ENCODE measurements around the gene AGFG2. TPM values are rescaled to one million over a fixed set of nuclear protein-coding genes. Genes with fewer than 3 reads are reported as not detected.

The AGFG2 gene
- total RNA-seq, 1 donor from 2014 or later, result 10.3 TPM

- H3K27me3 Mint-ChIP-seq, result peaks cover 8% of the 10 kb centered on the region
- no peaks in the 10 kb centered on the region for H3K9me3 Mint-ChIP-seq (ENCODE audit: low read depth)
- H3K4me3 Mint-ChIP-seq (ENCODE audit: low read depth), result no peak overlapping the region
- TF ChIP-seq, protein P1, sequence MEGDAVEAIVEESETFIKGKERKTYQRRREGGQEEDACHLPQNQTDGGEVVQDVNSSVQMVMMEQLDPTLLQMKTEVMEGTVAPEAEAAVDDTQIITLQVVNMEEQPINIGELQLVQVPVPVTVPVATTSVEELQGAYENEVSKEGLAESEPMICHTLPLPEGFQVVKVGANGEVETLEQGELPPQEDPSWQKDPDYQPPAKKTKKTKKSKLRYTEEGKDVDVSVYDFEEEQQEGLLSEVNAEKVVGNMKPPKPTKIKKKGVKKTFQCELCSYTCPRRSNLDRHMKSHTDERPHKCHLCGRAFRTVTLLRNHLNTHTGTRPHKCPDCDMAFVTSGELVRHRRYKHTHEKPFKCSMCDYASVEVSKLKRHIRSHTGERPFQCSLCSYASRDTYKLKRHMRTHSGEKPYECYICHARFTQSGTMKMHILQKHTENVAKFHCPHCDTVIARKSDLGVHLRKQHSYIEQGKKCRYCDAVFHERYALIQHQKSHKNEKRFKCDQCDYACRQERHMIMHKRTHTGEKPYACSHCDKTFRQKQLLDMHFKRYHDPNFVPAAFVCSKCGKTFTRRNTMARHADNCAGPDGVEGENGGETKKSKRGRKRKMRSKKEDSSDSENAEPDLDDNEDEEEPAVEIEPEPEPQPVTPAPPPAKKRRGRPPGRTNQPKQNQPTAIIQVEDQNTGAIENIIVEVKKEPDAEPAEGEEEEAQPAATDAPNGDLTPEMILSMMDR (IDR thresholded peaks at IDR 0.05; ENCODE audit: unreplicated experiment), result no peak
- DNase-seq (ENCODE audit: low spot score, unreplicated experiment), result no peak
- H3K4me1 Mint-ChIP-seq (ENCODE audit: low read depth), result no peaks in the 10 kb centered on the region
- H3K36me3 Mint-ChIP-seq (ENCODE audit: insufficient read depth), result no peaks in the 10 kb centered on the region
- H3K27ac Mint-ChIP-seq, result no peak overlapping the region
Observed at GRCh38 chr7:100506356-100506923, 32.6 kb upstream of the AGFG2 start.

DNA sequence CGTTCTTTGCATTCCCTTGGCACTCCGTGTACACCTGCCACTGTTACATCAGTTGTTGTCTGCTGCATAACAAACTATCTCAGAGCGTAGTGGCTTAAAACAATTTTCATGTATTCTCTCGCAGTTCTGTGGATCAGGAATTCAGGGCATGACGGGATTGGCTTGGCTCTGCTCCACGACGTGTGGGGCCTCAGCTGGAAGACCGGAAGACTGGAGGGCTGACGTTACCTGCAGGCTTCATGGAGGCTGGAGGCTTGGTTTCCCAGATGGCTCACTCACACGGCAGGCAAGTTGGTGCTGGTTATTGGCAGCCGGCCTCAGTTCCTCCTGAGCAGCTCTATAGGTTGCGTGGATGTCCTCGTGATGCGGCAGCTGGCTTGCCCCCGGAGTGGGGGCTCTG is 29.8 kb upstream of the AGFG2 start:
- DNase-seq (ENCODE audit: low spot score, unreplicated experiment), result no peak
- TF ChIP-seq, protein P1 (IDR thresholded peaks at IDR 0.05; ENCODE audit: unreplicated experiment), result no peak
- no peak overlapping the region for H3K4me3 Mint-ChIP-seq (ENCODE audit: low read depth)
- H3K27ac Mint-ChIP-seq, result no peak overlapping the region
- no peaks in the 10 kb centered on the region for H3K36me3 Mint-ChIP-seq (ENCODE audit: insufficient read depth)
- no peaks in the 10 kb centered on the region for H3K9me3 Mint-ChIP-seq (ENCODE audit: low read depth)
- H3K4me1 Mint-ChIP-seq (ENCODE audit: low read depth), result no peaks in the 10 kb centered on the region
- H3K27me3 Mint-ChIP-seq, result peaks cover 8% of the 10 kb centered on the region

GRCh38 chr7:100510437-100511239 is 28.4 kb upstream of the AGFG2 start:
- H3K27ac Mint-ChIP-seq, result no peak overlapping the region
- H3K4me1 Mint-ChIP-seq (ENCODE audit: low read depth), result no peaks in the 10 kb centered on the region
- no peak for DNase-seq (ENCODE audit: low spot score, unreplicated experiment)
- TF ChIP-seq, protein P1 (IDR thresholded peaks at IDR 0.05; ENCODE audit: unreplicated experiment), result no peak
- H3K36me3 Mint-ChIP-seq (ENCODE audit: insufficient read depth), result no peaks in the 10 kb centered on the region
- H3K27me3 Mint-ChIP-seq, result peaks cover 8% of the 10 kb centered on the region
- H3K4me3 Mint-ChIP-seq (ENCODE audit: low read depth), result no peak overlapping the region
- no peaks in the 10 kb centered on the region for H3K9me3 Mint-ChIP-seq (ENCODE audit: low read depth)

DNA sequence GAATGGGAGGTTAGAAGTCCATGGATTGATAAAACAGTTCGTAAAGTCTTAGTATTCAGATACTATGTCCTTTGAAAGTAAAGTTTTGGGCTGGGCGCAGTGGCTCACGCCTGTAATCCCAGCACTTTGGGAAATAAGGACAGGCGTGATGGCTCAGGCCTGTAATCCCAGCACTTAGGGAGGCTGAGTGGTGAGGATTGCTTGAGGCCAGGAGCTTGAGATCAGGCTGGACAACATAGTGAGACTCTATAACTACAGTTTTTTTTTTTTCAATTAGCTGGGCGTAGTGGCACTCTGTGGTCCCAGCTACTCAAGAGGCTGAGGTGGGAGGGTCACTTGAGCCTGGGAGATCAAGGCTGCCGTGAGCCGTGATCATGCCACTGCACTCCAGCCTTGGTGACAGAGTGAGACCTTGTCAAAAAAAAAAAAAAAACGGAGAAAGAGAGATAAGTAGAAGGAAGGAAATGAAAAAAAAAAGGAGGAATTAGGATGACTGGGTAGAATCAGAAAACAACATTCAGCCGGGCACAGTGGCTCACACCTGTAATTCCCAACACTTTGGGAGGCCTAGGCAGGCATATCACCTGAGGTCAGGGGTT is 25.7 kb upstream of the AGFG2 start:
- H3K36me3 Mint-ChIP-seq (ENCODE audit: insufficient read depth), result no peaks in the 10 kb centered on the region
- no peak overlapping the region for H3K4me3 Mint-ChIP-seq (ENCODE audit: low read depth)
- DNase-seq (ENCODE audit: low spot score, unreplicated experiment), result no peak
- H3K27me3 Mint-ChIP-seq, result peaks cover 5% of the 10 kb centered on the region
- no peaks in the 10 kb centered on the region for H3K4me1 Mint-ChIP-seq (ENCODE audit: low read depth)
- no peak overlapping the region for H3K27ac Mint-ChIP-seq
- TF ChIP-seq, protein P1 (IDR thresholded peaks at IDR 0.05; ENCODE audit: unreplicated experiment), result no peak
- H3K9me3 Mint-ChIP-seq (ENCODE audit: low read depth), result no peaks in the 10 kb centered on the region

- TF ChIP-seq, protein P1 (IDR thresholded peaks at IDR 0.05; ENCODE audit: unreplicated experiment), result no peak
- DNase-seq (ENCODE audit: low spot score, unreplicated experiment), result no peak
- no peaks in the 10 kb centered on the region for H3K9me3 Mint-ChIP-seq (ENCODE audit: low read depth)
- no peak overlapping the region for H3K4me3 Mint-ChIP-seq (ENCODE audit: low read depth)
- H3K36me3 Mint-ChIP-seq (ENCODE audit: insufficient read depth), result no peaks in the 10 kb centered on the region
- H3K27me3 Mint-ChIP-seq, result peaks cover 2% of the 10 kb centered on the region
- no peaks in the 10 kb centered on the region for H3K4me1 Mint-ChIP-seq (ENCODE audit: low read depth)
- no peak overlapping the region for H3K27ac Mint-ChIP-seq
Observed at GRCh38 chr7:100515072-100515532, 23.9 kb upstream of the AGFG2 start.

Measured in progenitor cell of endocrine pancreas (in vitro differentiated cells).